Osteoblast (primary cell): Measurements from ENCODE around the gene C1orf74. TPM values are rescaled to one million over a fixed set of nuclear protein-coding genes. Genes with fewer than 3 reads are reported as not detected.

Source experiments
- DNase-seq: peaks from one replicate; pipeline ENCODE4 v3.0.0; 2011; ENCODE audit warnings: low spot score, mixed read lengths; ENCODE audit not compliant: insufficient read length; ENCODE audit errors: missing footprints
- H2AFZ ChIP-seq: 2 replicates; pipeline ENCODE4 v1.6.0; 2011; ENCODE audit warnings: mild to moderate bottlenecking, low read length
- H3K27ac ChIP-seq: 2 replicates; pipeline ENCODE4 v1.5.1; 2011; ENCODE audit warnings: mild to moderate bottlenecking, low read depth, low read length, moderate library complexity
- H3K27me3 ChIP-seq: 2 replicates; pipeline ENCODE4 v1.6.0; 2012; ENCODE audit warnings: mild to moderate bottlenecking, control low read depth, inconsistent platforms, low read length, moderate library complexity; ENCODE audit not compliant: insufficient read depth
- H3K36me3 ChIP-seq: 2 replicates; pipeline ENCODE4 v1.5.1; 2011; ENCODE audit warnings: mild to moderate bottlenecking, low read length, control low read depth, moderate library complexity; ENCODE audit not compliant: insufficient read depth
- H3K4me1 ChIP-seq: 2 replicates; pipeline ENCODE4 v1.5.1; 2011; ENCODE audit warnings: mild to moderate bottlenecking, low read length, control low read depth, moderate library complexity; ENCODE audit not compliant: insufficient read depth
- H3K4me2 ChIP-seq: 2 replicates; pipeline ENCODE4 v1.6.0; 2011; ENCODE audit warnings: mild to moderate bottlenecking, low read length; ENCODE audit not compliant: insufficient read depth
- H3K4me3 ChIP-seq: fragments of 200-600 bp; sonication (generic); 3 replicates; pipeline ENCODE4 v1.5.1; 2012; ENCODE audit warnings: mild to moderate bottlenecking, low read length, inconsistent platforms; ENCODE audit not compliant: insufficient read depth
- H3K79me2 ChIP-seq: 2 replicates; pipeline ENCODE4 v1.6.0; 2012; ENCODE audit warnings: mild to moderate bottlenecking, low read length, control low read depth, inconsistent platforms; ENCODE audit not compliant: insufficient read depth
- H3K9me3 ChIP-seq: 2 replicates; pipeline ENCODE4 v1.5.1; 2011; ENCODE audit warnings: low read depth, low read length, control low read depth
- H4K20me1 ChIP-seq: 2 replicates; pipeline ENCODE4 v1.6.0; 2012; ENCODE audit warnings: mild to moderate bottlenecking, low read length, control low read depth; ENCODE audit not compliant: insufficient read depth
- CTCF ChIP-seq: IDR thresholded peaks from 2 replicates; pipeline ENCODE4 v1.5.1; 2011; ENCODE audit warnings: mild to moderate bottlenecking, low read depth, low read length, moderate library complexity; ENCODE audit errors: extremely low read depth
- total RNA-seq: library from RNA; depleted of rRNA; stranded (reverse); fragments of >200 nt; gene quantifications from 2 replicates; pipeline ENCODE4 v1.2.3, GENCODE V29; 2012

The C1orf74 gene
- total RNA-seq, 1 donor, result 2.5 TPM

DNA sequence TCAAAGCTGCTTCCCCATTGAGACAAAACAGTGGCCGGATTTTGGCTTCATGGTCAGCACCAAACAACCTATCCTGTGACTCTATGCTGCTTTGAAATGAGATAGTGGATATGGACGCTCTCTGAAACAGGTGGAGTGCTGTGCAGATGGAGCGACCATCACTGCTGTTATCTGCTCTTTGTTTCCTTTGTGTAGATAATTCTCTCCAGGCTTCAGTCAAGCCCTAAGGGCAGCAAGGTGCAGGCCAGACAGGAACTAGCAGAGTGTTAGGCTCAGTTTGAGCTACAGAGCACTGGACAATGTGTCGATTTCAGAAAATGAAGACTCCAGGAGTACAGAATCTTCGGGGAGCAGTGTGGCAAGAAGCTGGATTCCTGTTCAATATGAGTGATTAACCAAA, 26.4 kb upstream of the C1orf74 start:
- Histone ChIP-seq H3K4me1 (peaks cover 21% of the 10 kb centered on the region), H3K27me3 (no peaks in the 10 kb centered on the region), H3K4me3 (no peak overlapping the region), H3K36me3 (no peaks in the 10 kb centered on the region), H3K9me3 (no peaks in the 10 kb centered on the region), H3K4me2 (no peak overlapping the region), H3K27ac (no peak overlapping the region), H4K20me1 (no peaks in the 10 kb centered on the region), H3K79me2 (no peaks in the 10 kb centered on the region), H2AFZ (no peak overlapping the region)
- no peak for TF ChIP-seq CTCF
- no peak for DNase-seq

GRCh38 chr1:209809611-209810010, 25.3 kb upstream of the C1orf74 start:
- TF ChIP-seq CTCF, result no peak

DNA sequence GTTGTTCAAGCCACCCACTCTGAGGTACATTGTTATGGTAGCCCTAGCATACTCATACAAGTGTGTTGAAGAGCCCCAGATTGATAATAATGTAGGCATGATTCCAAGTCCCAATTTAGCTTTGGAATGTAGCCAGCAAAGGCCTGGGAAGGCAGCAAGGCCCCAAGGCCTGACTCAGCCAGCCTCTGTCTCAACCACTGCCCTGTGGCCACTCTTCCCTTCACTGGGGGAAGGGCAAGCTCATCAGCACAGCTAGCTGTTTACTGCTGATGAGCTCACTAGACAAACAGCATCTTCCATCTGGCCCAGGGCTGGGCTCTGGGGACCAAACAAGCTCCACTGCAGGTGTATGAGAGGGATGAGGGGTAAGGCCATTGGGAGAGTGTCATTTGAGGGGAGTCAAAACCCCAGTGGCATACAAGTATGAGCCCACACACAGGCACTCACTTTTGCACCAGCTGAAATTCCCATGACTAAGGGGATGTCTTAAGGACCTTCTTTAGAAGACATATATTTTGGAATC, 23.8 kb upstream of the C1orf74 start:
- peak; percentile 93 for DNase-seq
- H3K4me1 ChIP-seq, result peaks cover 21% of the 10 kb centered on the region
- no peak overlapping the region for H2AFZ ChIP-seq
- peaks cover 5% of the 10 kb centered on the region for H3K27me3 ChIP-seq
- H3K4me3 ChIP-seq, result no peak overlapping the region
- H3K27ac ChIP-seq, result peak overlapping the region; percentile 33
- no peaks in the 10 kb centered on the region for H3K36me3 ChIP-seq
- H4K20me1 ChIP-seq, result no peaks in the 10 kb centered on the region
- H3K4me2 ChIP-seq, result peak overlapping the region; percentile 41
- H3K9me3 ChIP-seq, result no peaks in the 10 kb centered on the region
- no peaks in the 10 kb centered on the region for H3K79me2 ChIP-seq
- no peak for TF ChIP-seq CTCF

More at GRCh38 chr1:209809611-209810010, 25.3 kb upstream of the C1orf74 start:
- peak overlapping the region; percentile 6 for H2AFZ ChIP-seq
- no peak overlapping the region for H3K27ac ChIP-seq
- H3K4me3 ChIP-seq, result no peak overlapping the region
- peaks cover 21% of the 10 kb centered on the region for H3K4me1 ChIP-seq
- H3K4me2 ChIP-seq, result no peak overlapping the region
- no peak for DNase-seq
- H4K20me1 ChIP-seq, result no peaks in the 10 kb centered on the region
- H3K9me3 ChIP-seq, result no peaks in the 10 kb centered on the region
- no peaks in the 10 kb centered on the region for H3K79me2 ChIP-seq
- peaks cover under 1% of the 10 kb centered on the region for H3K27me3 ChIP-seq
- H3K36me3 ChIP-seq, result no peaks in the 10 kb centered on the region

DNA sequence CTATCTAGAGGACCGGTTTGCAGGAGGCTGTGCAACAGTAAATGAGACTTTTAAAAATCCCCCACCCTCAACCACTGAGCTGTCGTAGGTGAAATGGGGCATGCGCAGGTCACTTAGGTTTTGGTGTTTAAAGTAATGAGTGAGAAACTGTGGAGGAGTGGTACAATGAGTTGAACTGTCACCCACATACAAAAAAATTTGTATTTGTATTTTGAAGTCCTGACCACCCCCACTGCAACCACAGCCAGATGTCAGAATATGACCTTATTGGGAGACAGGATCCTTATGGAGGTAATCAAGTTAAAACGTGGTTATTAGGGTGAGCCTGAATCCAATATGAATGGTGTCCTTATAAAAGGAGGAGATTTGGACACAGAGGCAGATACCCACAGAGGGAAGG, 23.1 kb upstream of the C1orf74 start:
- TF ChIP-seq CTCF, result no peak
- peak overlapping the region; percentile 20 for H3K4me2 ChIP-seq
- H3K79me2 ChIP-seq, result no peaks in the 10 kb centered on the region
- no peak for DNase-seq
- peaks cover 21% of the 10 kb centered on the region for H3K4me1 ChIP-seq
- H3K27ac ChIP-seq, result peak overlapping the region; percentile 33
- H3K9me3 ChIP-seq, result no peaks in the 10 kb centered on the region
- peaks cover 5% of the 10 kb centered on the region for H3K27me3 ChIP-seq
- H3K4me3 ChIP-seq, result no peak overlapping the region
- no peaks in the 10 kb centered on the region for H4K20me1 ChIP-seq
- no peaks in the 10 kb centered on the region for H3K36me3 ChIP-seq
- no peak overlapping the region for H2AFZ ChIP-seq
